Raji (cell line): ENCODE measurements around the gene KHNYN.

Source experiments
- POLR2A ChIP-seq: IDR thresholded peaks from 2 replicates; pipeline ENCODE4 v1.6.1; 2011; ENCODE audit warnings: low read depth, low read length, control low read depth; ENCODE audit not compliant: insufficient read depth

KHNYN gene

DNA sequence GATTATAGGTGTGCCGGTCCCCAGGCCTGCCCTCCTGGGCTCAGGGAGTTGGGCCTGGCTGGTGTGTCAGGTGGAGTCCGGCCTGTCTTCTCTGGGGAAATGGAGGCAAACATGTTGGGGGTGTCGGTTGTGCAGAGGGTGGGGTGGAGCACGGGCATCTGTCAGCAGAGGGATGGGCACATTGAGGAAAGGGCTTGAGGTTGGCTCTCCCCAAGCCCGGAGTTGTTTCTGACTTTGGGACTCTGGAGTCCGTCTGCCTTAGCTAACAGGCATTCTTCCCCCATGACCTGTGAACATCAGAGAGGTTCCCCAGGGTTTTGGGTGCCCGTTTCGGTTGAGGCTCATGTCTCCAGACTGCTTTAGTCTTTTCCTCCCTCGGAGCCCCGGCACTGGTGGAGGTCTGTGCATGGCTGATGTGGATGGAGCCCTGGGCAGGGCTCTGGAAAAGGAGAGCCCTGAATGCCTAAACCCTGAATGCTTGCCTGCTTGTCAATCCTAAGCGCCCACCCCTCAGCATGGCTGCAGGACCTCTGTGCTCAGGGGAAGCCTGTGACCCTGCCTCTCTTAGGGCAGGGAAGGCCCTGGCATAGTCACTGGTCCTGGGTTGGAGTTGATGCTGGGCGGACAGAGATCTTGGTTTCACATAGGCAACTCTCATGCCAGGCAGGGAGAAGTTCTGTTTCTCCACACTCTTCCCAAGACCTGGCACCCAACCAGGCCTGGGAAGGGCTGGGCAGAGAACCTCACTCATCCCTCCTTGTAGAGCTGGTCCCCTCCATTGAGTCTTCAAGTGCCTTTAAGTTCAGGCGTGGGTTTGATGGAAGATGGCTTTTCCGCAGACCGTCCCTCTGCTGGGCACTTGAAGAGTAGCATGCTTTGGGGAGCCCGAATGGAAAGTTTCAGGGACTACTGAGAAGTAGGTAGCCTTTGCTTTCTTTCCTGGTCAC lies 18.0 kb upstream of the KHNYN start:
- no peak for TF ChIP-seq POLR2A

DNA sequence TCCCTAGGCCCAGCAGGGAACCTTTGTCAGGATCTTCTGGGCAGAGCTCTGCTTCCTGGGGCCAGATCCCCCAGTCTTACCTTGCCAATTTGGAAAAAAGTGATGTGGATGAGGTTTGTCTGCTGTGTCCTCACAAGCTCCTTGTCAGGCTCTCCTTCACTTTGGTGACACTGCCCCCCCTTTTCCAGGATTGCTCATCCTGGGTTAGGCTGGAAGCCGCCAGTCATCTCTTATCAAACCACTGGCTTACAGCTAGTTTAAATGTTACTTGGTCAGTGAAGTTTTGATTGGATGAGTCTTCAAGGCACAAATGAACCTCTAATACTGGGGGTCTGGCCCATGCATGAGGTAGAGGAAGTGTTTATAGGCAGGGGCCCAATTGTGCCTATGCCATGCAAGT lies 15.7 kb upstream of the KHNYN start:
- TF ChIP-seq POLR2A: no peak

DNA sequence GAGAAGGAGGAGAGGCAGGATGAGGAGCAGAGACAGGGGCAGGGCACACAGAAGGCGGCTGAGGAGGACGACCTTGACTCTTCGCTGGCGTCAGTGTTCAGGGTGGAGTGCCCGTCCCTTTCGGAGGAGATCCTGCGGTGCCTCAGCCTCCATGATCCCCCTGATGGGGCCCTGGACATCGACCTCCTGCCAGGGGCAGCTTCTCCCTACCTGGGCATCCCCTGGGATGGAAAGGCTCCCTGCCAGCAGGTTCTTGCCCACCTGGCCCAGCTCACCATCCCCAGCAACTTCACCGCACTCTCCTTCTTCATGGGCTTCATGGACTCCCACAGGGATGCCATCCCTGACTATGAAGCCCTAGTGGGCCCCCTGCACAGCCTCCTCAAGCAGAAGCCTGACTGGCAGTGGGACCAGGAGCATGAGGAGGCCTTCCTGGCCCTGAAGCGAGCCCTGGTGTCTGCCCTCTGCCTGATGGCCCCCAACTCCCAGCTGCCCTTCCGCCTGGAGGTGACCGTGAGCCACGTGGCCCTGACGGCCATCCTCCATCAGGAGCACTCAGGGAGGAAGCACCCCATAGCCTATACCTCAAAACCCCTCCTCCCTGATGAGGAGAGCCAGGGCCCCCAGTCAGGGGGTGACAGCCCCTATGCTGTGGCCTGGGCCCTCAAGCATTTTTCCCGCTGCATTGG lies 14.9 kb upstream of the KHNYN start:
- TF ChIP-seq POLR2A: no peak

DNA sequence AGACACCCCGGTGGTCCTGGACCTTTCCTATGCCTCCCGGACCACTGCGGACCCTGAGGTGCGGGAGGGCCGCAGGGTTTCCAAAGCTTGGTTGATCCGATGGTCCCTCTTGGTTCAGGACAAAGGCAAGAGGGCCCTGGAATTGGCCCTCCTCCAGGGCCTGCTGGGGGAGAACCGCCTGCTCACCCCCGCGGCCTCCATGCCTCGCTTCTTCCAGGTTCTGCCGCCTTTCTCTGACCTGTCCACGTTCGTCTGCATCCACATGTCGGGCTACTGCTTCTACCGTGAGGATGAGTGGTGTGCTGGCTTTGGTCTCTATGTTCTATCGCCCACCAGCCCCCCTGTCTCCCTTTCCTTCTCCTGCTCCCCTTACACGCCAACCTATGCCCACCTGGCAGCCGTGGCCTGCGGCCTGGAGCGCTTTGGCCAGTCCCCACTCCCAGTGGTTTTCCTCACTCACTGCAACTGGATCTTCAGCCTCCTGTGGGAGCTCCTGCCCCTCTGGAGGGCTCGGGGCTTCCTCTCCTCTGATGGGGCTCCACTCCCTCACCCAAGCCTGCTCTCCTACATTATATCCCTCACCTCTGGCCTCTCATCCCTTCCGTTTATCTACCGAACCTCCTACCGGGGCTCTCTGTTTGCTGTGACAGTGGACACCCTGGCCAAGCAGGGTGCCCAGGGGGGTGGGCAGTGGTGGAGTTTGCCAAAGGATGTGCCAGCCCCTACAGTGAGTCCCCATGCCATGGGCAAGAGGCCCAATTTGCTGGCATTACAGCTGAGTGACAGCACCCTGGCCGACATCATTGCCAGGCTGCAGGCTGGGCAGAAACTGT lies 14.1 kb upstream of the KHNYN start:
- no peak for TF ChIP-seq POLR2A

DNA sequence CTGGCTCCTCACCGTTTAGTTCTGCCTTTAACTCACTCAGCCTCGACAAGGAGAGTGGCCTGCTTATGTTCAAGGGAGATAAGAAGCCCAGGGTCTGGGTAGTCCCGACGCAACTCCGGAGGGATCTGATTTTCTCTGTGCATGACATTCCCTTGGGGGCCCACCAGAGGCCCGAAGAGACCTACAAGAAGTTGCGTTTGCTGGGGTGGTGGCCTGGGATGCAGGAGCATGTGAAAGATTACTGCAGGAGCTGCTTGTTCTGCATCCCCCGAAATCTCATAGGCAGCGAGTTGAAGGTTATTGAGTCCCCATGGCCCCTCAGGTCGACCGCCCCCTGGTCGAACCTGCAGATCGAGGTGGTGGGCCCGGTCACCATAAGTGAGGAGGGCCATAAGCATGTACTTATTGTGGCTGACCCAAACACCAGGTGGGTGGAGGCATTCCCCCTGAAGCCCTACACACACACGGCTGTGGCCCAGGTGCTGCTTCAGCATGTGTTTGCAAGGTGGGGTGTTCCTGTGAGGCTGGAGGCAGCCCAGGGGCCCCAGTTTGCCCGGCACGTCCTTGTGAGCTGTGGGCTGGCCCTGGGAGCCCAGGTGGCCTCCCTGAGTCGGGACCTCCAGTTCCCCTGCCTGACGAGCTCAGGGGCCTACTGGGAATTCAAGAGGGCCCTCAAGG lies 13.4 kb upstream of the KHNYN start:
- TF ChIP-seq POLR2A: no peak

DNA sequence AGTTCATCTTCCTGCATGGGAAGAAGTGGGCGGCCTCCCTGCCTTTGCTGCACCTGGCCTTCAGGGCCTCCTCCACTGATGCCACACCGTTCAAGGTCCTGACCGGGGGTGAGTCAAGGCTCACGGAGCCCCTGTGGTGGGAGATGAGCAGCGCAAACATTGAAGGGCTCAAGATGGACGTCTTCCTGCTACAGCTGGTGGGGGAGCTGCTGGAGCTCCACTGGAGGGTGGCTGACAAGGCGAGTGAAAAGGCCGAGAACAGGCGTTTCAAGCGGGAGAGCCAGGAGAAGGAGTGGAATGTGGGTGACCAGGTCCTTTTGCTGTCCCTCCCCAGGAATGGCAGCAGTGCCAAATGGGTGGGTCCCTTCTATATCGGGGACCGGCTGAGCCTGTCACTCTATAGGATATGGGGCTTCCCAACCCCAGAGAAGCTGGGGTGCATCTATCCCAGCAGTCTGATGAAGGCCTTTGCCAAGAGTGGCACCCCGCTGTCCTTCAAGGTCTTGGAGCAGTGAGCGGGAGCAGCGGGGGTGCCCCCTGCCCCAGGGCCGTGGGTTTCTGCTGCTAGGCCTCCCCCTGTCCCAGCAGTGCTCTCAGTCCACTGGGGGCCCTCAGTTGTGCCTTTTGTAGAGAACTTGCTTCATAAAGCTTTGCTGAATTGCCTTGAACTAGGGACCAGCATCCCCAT lies 12.7 kb upstream of the KHNYN start:
- TF ChIP-seq POLR2A: no peak

DNA sequence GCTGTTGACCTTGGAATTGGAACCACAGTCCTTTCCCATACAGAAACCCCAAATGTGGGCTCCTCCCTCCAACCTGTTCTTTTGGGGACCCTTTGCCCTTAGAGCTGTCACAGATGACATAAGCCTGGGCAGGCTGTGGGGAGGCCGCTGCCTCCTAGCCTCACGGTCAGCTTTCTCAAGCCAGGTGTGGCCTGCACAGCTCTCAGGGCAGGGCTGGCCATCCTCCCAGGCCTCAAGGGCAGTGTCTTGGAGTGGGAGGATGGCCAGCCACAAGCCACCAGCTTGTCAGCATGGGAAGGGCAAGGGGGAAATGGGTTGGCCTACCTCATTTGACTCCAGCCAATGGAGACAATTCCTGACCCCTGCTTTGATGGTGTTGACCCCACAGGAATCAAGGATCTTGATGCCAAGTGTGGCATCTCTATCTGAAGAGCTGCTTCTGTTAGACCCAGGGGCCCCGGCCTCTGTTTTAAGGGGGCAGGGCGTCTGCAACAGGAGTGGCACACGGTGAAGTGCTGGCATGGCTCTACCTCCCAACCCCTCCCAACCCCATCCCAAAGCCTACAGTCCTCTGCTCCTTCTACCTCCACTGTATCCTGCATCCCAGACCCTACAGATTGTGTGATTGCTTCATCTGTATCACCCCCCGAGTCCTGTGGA lies 11.8 kb upstream of the KHNYN start:
- no peak for TF ChIP-seq POLR2A

DNA sequence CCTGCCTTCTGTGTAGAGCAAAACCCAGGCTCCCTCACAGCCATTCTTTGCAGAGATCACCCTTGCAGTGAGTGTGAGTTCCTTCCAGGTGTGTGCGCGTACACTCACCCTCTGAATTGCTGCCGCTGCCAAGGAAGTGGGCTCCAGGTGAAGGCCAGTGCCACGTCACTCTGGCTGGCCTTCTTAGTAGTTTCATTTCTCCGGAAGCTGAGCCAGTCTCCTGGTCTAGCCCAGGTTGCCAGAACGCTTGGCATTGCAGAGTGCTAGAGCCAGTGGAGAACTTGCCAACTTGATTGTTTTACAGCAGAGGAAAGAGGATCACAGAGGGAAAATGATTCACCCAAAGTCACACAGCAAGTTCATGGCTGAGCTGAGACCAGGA lies 11.3 kb upstream of the KHNYN start:
- no peak for TF ChIP-seq POLR2A

DNA sequence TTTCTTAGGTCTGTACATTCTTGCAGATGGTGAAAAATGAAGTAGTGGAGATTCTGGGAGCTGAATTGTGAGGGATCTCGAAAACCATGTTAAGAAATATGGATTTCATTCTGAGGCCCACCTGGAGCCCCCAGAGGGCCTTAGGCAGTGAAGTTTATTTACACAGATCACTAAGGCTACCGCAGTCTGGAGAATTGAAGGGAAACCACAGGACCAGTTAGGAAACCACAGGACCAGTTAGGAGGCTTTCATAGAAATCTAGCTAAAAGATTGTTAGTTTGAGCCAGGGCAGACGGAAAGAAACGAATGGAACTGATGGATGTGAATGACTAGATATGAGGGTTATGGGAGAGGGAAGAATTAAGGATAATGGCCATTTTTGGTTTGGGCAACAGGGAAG lies 7.5 kb upstream of the KHNYN start:
- no peak for TF ChIP-seq POLR2A

DNA sequence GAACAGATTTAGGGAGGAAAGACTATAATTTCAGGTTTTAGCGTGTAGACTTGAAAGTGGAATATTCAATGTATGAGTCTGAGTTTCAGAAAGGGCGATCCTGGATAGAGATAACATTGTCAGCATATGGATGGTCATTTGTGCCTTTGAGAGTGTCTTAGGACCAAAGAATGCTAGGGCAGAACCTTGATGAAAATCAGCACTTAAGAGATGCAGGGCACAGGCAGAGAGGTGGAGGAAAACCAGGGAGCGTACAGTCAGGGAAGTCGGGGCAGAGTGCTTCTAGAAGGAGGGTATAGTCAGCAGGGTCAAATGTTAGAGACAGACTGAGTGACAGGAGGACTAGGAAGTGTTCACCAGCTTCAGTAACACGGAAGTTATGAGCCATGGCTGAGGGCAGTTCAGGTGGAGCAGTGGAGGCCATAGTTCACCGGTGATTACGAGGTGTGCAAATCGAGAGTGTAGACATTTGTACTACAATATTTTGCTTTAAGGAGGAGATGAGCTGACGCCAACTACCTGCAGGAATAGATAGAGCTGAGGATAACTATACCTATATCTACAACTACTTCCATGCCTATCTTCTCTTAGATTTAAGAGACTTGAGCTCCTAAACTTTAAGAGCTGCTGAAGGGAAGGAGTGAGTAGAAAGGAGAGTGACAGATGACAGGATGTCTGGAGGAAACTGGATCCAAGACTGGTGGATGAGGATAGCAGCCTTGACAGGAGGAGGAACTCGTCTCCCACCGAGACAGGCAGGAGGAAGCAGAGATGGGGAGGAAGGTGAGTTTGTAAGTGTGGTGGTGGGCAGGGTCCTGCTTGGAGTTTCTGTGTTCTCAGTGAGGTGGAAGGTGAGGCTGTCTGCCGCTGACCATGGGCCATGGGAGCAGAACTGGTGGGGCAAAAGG lies 6.8 kb upstream of the KHNYN start:
- no peak for TF ChIP-seq POLR2A

DNA sequence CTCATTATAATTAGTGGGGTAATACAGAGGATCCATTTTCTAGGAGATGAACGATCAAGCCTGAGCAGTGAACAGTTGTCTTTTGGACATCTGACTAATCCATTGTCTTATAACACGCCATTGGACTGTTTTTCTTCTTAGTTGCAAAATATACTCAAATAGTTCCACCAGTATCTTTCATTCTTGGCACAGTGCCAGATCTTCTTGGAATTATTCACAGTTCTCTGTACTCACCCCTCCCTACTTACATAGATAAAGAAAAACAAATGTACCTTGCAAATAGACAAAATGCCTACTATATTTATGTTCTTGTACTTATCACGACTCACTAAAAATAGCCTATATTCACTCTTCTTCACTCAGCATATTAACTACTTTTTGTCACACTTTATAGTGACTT lies 4.0 kb upstream of the KHNYN start:
- TF ChIP-seq POLR2A: no peak

DNA sequence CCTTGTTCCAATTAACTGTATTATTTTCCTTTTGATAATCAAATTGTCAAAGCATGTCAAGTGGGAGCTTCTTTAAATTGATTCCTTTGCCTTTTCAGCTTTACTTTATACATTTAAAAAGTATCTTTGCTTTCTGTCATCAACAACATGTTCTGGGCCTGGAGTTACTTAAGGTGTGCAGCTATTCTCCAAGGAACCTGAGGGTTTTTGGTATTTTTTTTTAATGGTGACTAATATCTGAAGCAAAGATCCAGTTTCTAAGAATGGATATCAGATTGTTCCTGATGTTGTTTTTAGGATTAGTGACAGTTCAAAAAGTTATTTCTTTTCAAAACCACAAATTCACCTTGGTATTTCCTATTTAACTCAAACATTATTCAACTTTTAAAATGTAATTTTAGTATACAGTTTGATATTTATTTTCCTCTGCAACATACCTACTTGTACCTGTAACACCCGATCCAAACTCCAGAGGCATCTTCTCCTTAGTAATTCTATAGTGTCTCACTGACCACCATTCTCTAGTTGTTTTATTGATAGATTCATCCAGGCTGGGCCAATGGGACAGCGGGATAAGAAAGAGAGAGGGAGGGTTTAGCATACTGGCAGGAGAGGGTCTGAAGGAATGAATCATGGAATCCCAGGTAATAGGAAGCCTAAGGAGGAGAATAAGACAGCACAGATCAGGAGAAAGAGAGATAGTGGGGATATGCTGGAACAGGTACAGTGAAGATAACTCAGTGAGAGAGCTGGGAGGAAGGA lies 3.4 kb upstream of the KHNYN start:
- TF ChIP-seq POLR2A: no peak
